COLO668 (cell line): Measurements from ENCODE around the gene PTPRG.

Experiments
- DNase-seq: peaks from one replicate; lab custom pipeline; 2025; ENCODE audit not compliant: unreplicated experiment; lab: John Stamatoyannopoulos, UW

PTPRG gene

DNA sequence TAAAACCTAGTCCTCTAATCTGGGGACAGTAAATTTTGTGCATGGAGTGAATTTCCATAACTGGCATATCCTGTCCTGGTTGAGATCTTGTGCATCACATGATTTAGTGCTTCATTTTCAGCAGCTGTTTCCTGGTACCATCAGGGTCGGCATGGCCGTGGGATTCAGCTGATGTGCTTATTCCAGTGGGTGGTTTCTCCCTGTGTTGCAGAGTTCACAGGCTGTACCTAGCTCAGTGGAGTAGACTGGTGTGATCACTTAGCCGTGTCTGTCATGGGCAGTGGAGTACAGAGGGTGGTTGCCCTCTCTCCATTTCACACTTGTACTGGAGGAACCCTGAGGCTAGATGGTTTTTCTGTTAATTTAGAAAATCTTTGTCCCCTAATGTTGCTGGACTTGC, 228.5 kb downstream of the PTPRG start:
- peak; percentile 3 for DNase-seq

DNA sequence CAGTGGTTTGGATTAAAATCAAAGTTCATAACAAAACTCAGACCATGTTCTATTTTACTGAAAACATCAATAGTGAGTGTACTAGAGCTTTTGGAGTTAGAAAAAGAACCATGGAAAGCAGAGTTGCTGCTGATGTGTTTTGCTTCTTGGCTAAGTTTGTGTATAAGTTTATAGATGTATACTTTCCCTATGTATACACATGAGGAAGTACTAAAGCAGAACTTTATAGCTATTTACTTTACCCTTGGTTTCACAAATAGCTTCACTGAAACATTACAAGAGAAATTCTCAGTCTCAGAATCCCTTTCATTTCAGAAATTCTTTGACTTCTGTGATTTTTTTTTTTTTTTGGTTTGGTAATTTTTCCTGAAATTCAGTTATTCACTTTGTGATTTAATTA, 229.0 kb downstream of the PTPRG start:
- no peak for DNase-seq

DNA sequence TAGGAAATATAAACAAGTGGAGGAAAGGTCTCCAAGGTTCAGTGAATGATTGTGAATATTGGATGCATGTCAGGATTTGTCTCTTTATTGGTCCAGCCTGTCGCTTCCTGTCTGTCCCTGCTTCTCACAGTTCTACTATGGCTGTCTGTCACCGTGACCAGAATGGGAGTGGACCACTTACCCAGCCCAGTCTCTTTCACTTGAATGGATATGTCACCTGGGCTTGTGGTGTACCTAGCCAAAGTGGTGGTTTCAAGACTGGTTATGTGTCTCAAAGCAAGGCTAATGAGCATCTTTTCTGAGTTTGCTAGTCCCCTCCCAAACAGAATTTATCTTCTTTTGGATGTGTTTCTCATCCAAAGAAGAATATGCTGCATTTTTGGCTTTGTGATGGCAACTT, 231.7 kb downstream of the PTPRG start:
- no peak for DNase-seq

DNA sequence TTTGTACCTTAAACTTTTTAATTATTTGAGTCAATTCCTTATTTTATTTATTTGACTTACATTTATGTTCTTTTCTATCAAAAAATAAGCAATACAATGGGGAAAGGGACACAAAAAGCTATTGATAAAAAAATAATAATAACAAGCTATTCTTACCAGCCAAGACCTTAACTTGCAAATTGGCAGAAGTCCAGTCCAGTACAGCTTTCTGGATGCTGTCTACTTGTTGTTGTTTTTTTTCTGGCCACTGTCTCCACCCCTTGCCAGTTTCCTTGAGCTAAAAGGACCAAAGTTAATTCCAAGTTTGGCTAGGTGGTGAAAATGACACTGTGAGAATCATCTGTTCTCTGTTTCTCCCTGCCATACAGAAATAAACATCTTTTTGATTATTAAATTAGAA, 232.2 kb downstream of the PTPRG start:
- DNase-seq = no peak

DNA sequence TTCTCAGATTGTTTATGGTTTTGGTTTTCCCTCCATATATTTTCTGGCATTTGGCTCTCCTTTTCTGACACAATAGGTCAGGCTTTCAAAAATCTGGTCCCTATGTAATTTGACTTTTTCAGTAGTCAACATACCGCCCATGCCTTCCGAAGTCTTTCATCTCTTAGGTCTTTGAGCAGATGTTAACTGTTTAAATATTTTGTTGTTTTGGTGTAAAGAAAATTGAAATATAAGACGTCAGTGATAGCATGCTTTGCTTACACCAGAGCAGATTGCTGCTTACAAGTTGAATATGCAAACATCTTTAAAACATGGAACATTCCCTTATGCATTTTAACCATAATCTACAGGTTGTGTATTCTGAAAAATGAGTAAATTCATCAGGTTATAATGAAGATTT, 233.0 kb downstream of the PTPRG start:
- DNase-seq = no peak

DNA sequence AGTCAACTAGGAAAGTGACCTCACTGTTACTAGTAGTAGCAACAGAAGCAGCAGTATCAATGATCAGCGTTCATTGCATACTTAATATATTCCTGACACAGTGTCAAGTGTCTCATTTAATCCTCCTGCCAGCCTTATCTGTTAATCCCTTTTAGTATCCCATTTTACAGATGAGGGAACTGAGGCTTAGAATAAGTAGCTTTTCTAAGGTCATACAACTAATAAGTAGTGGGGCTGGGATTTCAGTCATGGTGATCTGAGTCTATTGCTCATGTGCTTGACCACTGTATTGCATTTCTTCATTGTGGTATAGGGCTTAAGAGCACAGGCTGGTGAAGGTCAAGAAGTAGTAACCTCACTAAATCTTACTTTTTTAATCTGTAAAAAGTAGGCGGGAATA, 233.6 kb downstream of the PTPRG start:
- DNase-seq = no peak

DNA sequence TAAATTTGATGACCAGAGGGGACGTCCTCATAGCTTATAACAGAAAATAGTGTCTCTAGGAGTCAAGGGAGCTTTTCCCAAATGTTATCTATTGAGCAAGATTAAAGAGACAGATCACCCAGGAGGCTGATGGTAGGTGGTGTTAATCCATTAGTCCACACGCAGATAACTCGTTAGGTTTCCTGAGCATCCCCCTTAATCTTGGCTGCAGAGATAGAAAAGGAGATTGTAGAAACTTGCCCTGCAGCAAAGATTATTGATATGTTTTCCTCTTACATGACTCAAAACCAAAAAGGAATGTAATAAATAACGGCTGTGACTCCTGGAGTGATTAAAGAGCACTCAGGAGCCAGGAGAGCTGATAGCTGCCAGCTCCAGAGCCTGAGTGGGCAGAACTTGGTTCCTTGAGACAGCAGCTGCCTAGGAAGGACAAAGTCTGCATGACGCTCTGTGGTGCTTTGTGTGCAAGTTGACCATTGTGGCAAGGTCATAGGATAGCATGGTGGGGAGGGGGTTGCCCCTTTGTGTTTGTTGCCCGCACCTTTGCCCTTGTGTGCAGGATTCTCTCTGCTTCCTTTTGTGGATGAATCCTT, 234.8 kb downstream of the PTPRG start:
- no peak for DNase-seq

DNA sequence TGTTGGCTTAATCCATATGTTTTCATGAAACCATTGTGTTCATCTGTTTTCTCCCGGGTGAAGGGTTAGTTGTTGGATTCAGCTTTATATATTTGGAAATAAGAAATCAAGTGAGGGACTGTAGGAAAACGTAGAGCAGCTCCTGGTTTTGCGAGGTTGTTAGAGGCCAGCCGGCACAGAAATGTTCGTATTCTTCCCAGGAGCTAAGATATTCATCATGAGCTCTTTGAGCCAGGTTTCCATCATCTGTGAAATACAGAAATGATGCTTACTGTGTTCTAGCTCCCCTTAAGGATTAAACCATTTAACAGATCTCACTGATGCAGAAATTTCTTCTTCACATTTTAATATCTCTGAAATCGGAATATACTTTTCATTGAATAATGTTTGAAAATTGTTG, 235.5 kb downstream of the PTPRG start:
- no peak for DNase-seq

DNA sequence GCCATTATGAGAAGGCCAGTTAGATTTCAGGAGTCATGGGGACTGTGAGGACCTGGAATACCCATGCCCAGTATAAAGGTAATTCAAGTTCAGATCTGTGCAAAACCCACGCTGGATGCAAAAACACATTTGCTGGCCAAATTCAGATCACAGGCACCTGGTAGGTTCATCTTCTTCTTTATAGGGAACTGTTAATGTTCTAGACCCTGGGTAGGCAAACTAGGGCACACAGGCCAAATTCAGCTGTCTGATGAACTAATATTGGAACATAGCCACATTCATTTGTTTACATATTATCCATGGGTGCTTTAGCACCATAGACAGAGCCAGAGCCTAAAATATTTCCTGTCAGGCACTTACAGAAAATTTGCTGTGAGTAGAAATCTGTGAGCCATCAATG, 241.4 kb downstream of the PTPRG start:
- no peak for DNase-seq

DNA sequence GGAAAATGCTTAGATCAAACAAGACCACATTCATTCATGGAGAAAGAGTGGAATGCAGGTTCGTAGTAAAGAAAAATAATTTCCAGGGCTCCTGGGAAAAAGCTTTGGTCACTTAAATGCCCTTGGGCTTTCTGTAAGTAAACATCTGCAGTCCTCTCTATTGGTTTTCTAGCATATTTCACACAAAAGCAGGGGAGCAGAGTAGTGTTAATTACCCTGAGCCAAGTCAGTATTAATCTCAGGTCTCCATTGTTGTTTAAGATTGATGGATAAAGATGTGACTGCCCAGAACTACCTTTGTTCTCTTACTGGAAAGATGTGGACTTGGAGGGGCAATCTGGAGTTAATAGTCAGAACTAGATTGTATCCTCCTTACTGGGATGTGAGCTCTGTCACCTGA, 242.6 kb downstream of the PTPRG start:
- DNase-seq = no peak

DNA sequence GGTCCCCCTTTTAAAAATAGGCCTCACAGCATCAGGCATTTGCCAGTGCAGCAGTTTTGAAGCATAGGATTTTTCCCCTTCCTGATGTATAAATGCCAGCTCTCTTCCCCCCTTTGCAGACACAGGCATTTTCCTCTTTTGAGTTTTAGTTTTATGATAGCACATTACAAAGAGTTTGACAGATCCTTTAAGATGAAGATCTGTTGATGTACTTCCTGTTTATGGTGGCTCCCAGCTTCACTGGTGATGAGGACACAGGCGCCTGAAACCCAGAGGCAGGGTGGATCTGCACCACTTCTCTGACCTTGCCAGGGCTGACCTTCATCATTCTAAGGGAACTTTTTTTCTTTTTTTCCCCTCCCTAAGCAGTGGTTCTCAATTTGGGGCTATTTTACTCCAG, 243.4 kb downstream of the PTPRG start:
- DNase-seq = no peak

DNA sequence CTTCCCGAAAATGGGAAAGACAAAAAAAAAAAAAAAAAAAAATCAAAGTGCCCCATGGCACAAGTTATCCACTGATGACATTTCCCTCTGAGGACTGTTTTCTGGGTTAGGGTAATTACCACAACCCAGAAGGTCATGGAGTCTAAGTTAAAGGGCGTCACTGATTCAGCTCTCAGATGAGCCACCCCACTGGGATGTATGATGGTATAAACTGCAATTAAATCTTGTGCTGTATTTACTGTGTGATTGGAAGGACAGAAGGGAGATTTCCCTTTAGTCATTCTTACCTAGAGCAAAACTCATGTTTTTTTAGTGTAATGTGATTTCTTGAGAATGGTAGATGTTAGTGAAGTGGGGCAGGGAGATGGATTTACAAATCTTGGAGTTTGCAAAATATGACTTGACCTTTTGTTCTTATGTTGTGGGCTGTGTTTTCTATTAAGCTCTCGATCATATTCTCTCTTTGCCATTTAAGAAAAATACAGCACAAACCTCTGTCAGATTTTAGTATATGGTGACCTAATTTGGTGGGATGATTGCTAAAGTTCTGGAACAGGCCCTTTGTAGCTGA, 244.2 kb downstream of the PTPRG start:
- DNase-seq = no peak

DNA sequence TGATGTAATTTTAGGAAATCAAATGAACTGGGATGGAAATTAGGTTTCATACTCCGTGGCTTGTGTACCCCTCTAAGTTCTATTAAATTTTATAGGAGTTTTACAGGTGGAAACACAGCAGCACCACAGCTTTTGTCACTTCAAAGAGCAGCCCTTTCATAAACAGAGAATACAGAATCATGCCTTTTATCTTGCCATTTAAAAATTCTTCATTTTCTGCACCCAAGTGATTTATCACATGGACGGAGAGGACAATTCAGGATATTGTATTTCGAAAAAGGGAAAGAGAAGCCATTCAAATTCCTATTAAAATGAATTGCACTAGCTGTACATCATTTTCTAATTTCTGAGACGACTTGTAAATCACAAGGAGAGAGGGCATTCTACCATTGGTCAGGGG, 245.4 kb downstream of the PTPRG start:
- no peak for DNase-seq

DNA sequence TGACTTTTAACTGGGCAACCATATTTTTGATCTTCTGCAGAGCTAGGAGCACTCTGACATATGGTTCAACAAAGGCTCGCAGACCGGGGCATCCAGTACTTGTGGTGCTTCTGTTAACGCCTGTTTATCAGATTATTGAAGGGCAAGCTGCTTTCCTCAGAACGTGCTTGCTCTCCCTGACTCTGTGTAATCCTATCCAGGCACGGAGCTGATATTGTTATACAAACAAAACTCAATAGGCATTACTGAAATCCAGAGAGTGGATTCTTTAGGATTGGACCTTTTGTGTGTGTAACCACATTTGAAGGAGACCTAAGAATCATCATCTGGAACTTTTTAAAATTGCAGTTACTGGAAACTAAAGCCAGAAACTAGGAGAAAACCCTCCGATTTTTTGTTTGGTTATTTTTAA, 246.5 kb downstream of the PTPRG start:
- DNase-seq = peak; percentile 1

DNA sequence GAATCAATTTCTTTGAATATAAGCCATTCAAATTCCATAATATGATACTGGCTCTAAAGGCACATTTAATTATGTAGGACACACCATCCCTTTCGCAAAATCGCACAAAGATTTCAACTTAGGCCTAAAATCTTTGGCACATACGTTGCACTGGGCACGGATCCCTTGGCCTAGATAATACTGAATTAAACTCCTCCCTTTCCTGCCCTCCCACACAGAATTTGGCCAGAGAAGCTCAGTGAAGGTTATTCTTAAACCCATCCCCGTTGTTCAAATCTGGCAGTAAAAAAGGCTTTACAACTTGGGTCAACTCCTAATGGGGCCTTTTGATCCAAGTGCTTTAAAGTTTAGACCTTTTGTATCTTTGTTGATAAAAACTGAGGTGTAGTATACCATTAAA, 247.2 kb downstream of the PTPRG start:
- no peak for DNase-seq

DNA sequence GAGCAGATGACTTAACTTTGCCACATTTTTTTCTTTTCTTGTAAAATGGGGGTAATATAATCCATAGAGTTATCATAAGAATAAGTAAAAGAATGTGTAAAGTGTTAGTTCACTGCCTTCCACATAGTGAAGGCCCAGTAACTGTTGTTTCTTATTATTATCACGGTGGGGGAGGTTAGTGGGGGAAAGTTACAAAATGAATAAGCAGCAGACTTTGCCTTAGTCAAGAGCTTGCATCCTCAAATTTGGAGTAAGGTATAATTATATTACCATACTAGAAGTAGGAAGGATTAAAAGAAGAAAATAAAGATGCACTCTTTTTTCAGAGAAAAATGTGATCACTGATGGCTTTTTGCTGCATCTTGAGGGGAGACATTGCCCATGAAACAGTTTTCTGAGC, 247.6 kb downstream of the PTPRG start:
- DNase-seq = no peak

DNA sequence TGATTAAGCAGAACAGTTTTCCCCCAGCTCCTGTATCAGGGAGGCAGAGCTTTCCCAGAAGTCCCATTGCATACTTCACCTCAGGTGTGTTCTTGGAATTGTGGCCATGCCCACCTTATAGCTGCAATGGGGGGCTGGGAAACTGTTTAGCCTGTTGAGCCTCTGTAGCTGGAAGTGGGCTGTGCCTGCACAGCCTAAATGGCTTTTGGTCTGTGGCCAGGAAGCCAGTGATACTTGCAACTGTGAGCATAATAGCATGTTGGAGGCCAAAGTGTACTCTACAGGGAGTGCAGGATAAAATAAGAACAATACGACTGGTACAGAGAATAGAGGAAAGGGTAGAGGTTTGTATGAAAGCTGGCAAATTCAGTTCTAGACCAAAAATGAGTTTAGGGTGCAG, 248.5 kb downstream of the PTPRG start:
- DNase-seq = no peak

DNA sequence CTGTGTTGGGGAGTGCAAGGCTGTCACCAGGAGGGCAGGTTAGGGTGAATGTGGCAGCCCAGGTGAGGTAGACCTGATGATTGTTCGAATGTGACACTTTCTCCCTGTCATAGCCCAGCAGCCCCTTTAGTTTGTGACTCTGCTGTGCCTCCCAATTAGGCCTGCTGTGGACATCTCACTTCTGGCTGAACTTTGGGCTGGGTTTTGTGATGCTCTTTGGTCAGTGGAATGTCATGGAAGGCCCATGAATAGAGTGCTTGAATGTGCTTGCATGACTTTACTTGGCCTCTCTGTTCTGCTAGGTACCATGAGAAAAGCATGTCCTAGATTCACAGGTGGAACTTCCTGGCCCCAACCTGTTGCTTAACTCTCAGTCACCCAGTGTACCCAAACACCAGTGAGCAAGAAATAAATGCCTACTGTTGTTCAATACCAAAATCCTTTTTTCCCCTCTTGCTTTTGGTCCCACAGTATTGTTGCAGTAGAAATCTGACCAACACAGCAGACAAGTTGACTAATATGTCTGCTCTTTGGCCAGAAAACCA, 249.7 kb downstream of the PTPRG start:
- DNase-seq = no peak

DNA sequence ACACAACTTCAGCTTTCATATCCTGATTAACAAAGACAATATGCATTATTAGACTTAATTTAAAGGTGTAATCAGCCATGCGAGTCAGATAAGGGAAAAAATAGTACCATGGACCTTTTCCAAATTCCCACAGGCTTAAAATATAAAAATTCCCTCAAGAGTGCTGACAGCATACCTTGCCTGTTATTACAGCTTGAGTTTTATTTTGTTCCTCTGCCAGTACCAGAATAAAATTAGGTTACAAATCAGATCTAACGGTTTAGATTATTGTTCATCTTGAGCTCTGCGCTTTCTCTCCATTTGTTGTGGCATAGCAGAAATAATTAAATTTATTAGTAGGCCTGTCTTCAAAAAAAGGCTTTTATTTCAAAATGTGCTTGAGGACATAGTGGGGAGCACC, 250.3 kb downstream of the PTPRG start:
- DNase-seq = no peak

DNA sequence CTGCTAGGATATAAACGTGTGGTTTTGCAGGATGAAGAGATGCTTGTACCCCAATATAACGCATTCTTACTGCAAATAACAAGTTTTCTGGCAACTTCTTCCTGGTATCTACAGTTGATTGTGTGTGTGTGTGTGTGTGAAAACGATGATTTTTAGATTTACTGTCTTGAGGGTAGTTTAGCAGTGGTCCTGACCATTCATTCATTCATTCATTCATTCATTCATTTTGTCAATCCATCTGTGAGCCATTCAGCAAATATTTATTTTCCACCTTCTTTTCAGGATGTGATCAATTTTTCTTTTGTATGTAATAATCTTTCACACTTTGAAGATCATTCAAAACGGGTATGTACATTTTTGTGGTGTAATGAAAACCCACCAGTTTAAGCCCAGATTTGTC, 250.7 kb downstream of the PTPRG start:
- no peak for DNase-seq

DNA sequence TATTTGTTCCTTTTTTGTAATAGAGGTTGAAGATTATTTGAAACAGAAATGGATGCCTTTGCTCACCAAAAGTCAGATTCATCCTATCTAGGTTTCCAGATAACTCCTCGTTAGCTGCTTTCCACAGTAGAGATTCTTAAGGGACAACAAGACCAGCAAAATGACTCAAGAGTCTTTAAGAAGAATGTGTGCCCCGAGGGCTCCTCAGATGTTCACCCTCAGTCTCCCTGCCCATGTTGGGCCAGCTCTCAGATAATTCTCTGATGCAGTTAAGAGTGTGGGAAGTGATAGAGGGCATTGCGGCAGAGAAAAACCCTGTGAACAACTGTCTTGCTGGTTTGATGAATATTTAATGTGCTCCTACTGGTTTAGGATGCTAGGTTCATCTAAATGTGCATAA, 251.1 kb downstream of the PTPRG start:
- DNase-seq = no peak

DNA sequence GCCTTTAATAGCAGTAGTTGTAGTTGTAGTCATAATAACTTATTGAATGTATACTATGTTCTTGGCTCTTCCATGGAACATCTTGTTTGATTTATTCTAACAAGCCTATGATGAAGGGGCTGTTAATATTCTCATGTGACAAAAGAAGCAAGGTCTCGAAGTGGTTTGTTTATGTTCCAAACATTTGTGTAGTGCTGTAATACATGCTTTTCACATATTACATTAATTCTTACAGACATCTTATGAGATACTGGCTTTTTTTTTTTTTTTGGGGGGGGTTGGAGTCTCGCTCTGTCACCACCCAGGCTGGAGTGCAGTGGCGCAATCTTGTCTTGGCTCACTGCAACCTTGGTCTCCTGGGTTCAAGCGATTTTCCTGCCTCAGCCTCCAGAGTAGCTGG, 252.3 kb downstream of the PTPRG start:
- DNase-seq = no peak

DNA sequence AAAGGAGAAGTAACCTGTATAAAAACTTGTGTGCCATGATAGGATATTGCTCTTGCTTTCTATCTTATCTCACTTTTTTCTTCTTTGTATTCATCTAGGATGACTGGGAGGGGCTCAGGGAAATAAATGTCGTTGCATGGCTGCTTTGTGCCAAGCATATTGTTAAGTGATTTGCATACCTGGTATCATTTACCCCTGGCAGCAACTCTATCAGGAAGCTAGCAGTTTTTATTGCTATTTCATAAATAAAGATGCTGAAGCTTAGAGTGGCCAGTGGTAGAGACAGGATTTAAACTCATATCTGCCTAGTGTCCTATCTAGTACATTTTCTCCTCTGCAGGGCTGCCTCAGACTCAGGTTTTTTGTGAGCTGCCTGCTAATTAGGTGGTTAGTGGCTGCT, 253.3 kb downstream of the PTPRG start:
- DNase-seq = no peak
